Tibial artery (tissue), 4 donors: ENCODE data around the gene GPR141.

ENCODE experiments used
- DNase-seq, 2 donors: peaks; one replicate each; pipeline ENCODE4 v3.0.0-alpha.2; 2019
- H3K27ac ChIP-seq, 2 donors: fragments of 200-600 bp; sonication (generic) in 1 of 2; 1 replicate in 1 of 2; 2 replicates in 1 of 2; pipeline ENCODE4 v1.5.1; 2018 to 2019; ENCODE audit warnings: mild to moderate bottlenecking in 1 of 2
- H3K27me3 ChIP-seq, 2 donors: fragments of 200-600 bp; sonication (generic) in 1 of 2; one replicate each; pipeline versions ENCODE4 v1.5.1 to v1.6.0; 2016 to 2019
- H3K36me3 ChIP-seq, 3 donors: fragments of 200-600 bp; sonication (generic) in 2 of 3; one replicate each; pipeline ENCODE4 v1.5.1; 2016 to 2019; ENCODE audit warnings: mild to moderate bottlenecking in 2 of 3
- H3K4me1 ChIP-seq, 4 donors: fragments of 200-600 bp; sonication (generic) in 2 of 4; 1 replicate in 3 of 4; 2 replicates in 1 of 4; pipeline ENCODE4 v1.5.1; 2016 to 2019
- H3K4me3 ChIP-seq, 2 donors: fragments of 200-600 bp; sonication (generic) in 1 of 2; 1 replicate in 1 of 2; 2 replicates in 1 of 2; pipeline ENCODE4 v1.5.1; 2018 to 2019; ENCODE audit warnings: mild to moderate bottlenecking in 2 of 2
- H3K9me3 ChIP-seq, 3 donors: fragments of 200-600 bp; sonication (generic) in 1 of 3; one replicate each; pipeline ENCODE4 v1.5.1; 2016 to 2019
- CTCF ChIP-seq, 2 experiments: fragments of 200-600 bp in 1 of 2; fragments of 450-650 bp in 1 of 2; IDR thresholded peaks; one replicate each; pipeline ENCODE4 v1.5.1; 2017 to 2019; ENCODE audit warnings: antibody characterized with exemption in 2 of 2, mild to moderate bottlenecking in 1 of 2, moderate library complexity in 1 of 2
- intact Hi-C: fragments of 100-400 bp; cut with DNase I; formaldehyde crosslinking; loops from one replicate; pipeline ENCODE4 v1.15.0; 2023; ENCODE audit warnings: low total_unique reads

The GPR141 gene

GRCh38 chr7:37732888-37733287 lies 49.3 kb downstream of the GPR141 start:
- Histone ChIP-seq H3K4me1 (peaks cover 0 to 50% (median 33%) of the 10 kb centered on the region in 4 donors), H3K4me3 (no peak overlapping the region), H3K36me3 (no peaks in the 10 kb centered on the region), H3K9me3 (no peaks in the 10 kb centered on the region), H3K27me3 (no peaks in the 10 kb centered on the region), H3K27ac (peak overlapping the region in 1 of 2 donors; percentile 41)
- intact Hi-C loops, result loop anchor here (5.0 kb wide), 1 partner anchor 526 kb away; no protein-coding TSS in a partner anchor
- DNase-seq, result no peak
- no peak for TF ChIP-seq CTCF (IDR thresholded peaks at IDR 0.05)

GRCh38 chr7:37735196-37735595 lies 51.6 kb downstream of the GPR141 start:
- Histone ChIP-seq H3K36me3 (no peaks in the 10 kb centered on the region), H3K27me3 (no peaks in the 10 kb centered on the region), H3K9me3 (no peaks in the 10 kb centered on the region), H3K27ac (no peak overlapping the region), H3K4me1 (peaks cover 0 to 34% (median 16%) of the 10 kb centered on the region in 4 donors), H3K4me3 (no peak overlapping the region)
- intact Hi-C loops, result no loop called here
- no peak for DNase-seq
- TF ChIP-seq CTCF (IDR thresholded peaks at IDR 0.05), result no peak

DNA sequence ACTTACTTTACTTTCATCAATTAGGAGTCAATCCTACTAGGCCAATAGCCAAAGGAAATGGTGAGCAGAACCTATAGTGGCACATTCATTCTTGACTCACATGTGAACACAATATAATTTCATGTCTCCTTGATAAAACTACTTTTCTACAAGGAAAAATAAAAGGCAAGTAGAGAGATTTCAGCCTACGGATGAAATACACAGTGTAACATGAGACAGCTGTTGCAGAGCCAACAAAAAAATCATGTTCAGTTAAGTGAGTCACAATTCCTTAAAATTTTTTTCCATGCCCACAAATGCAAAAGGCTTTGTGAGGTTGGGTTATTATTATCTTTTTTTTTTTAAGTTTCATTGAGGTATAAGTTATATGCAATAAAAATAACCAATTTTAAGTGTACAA lies 54.8 kb downstream of the GPR141 start:
- no peak for DNase-seq
- H3K27ac ChIP-seq, result no peak overlapping the region
- peaks cover 0 to 6% (median 0%) of the 10 kb centered on the region in 4 donors for H3K4me1 ChIP-seq
- intact Hi-C loops, result no loop called here
- no peaks in the 10 kb centered on the region for H3K36me3 ChIP-seq
- no peak overlapping the region for H3K4me3 ChIP-seq
- no peaks in the 10 kb centered on the region for H3K9me3 ChIP-seq
- no peaks in the 10 kb centered on the region for H3K27me3 ChIP-seq
- no peak for TF ChIP-seq CTCF (IDR thresholded peaks at IDR 0.05)

GRCh38 chr7:37740398-37740797 lies 56.8 kb downstream of the GPR141 start:
- no peak for DNase-seq
- no peaks in the 10 kb centered on the region for H3K9me3 ChIP-seq
- intact Hi-C loops, result no loop called here
- TF ChIP-seq CTCF (IDR thresholded peaks at IDR 0.05), result no peak
- no peak overlapping the region for H3K4me3 ChIP-seq
- no peak overlapping the region for H3K27ac ChIP-seq
- no peaks in the 10 kb centered on the region for H3K27me3 ChIP-seq
- no peaks in the 10 kb centered on the region for H3K36me3 ChIP-seq
- peaks cover 0 to 6% (median 0%) of the 10 kb centered on the region in 4 donors for H3K4me1 ChIP-seq

DNA sequence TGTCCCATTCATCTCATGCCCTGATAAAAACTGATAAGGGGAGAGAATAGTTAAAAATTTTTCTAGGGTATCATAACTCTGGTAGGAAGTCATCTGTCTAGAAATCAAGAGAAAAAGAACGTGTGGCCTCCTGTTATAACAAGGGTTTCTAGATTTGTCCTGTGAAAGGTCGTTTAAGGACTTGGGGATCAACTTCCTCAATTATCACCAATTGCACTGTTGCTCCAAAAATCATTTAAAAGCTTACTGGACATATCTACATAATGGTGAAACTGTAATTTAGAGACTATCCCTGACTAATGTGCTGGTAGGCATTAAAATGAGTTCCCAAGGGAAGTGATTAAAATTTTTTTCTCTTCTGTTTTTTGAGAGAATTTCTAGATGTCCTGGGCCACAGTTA lies 58.2 kb downstream of the GPR141 start:
- H3K27ac ChIP-seq, result no peak overlapping the region
- H3K9me3 ChIP-seq, result no peaks in the 10 kb centered on the region
- intact Hi-C loops, result no loop called here
- no peaks in the 10 kb centered on the region for H3K36me3 ChIP-seq
- no peak for DNase-seq
- no peaks in the 10 kb centered on the region for H3K27me3 ChIP-seq
- H3K4me3 ChIP-seq, result no peak overlapping the region
- H3K4me1 ChIP-seq, result peaks cover 0 to 6% (median 0%) of the 10 kb centered on the region in 4 donors
- no peak for TF ChIP-seq CTCF (IDR thresholded peaks at IDR 0.05)

GRCh38 chr7:37751096-37751495 lies 67.5 kb downstream of the GPR141 start:
- no peak overlapping the region for H3K4me3 ChIP-seq
- DNase-seq, result no peak
- H3K36me3 ChIP-seq, result no peaks in the 10 kb centered on the region

More at GRCh38 chr7:37751096-37751495, 67.5 kb downstream of the GPR141 start:
- Histone ChIP-seq H3K4me1 (no peaks in the 10 kb centered on the region), H3K27ac (no peak overlapping the region), H3K9me3 (no peaks in the 10 kb centered on the region), H3K27me3 (no peaks in the 10 kb centered on the region)
- no peak for TF ChIP-seq CTCF (IDR thresholded peaks at IDR 0.05)
- intact Hi-C loops, result no loop called here
